ENCODE results near the gene LPA. TPM values are rescaled to one million over a fixed set of nuclear protein-coding genes. Genes with fewer than 3 reads are reported as not detected.

Gene LPA
- total and polyA plus RNA-seq, 2 of the 8 experiments (the other 6 are each of a cell fraction or from before 2014, with no cell fraction given) = 0.39 TPM; not detected in 1

- Histone ChIP-seq H3K36me3 (ENCODE audit: control insufficient read depth in 2 of 4, insufficient read depth in 4 of 4, low read length in 3 of 4) (no peaks in the 10 kb centered on the region), H4K20me1 (replicated peaks in 1 of 2; ENCODE audit: control insufficient read depth in 1 of 2, insufficient read depth in 2 of 2, low read length in 2 of 2) (no peaks in the 10 kb centered on the region), H3K4me2 (ENCODE audit: insufficient read depth in 1 of 2, low read depth in 2 of 2, low read length in 2 of 2) (no peak overlapping the region), H2BK5ac (ENCODE audit: low read depth, low read length) (no peak overlapping the region), H3K27ac (ENCODE audit: low read depth, low read length) (no peak overlapping the region), H3K79me1 (ENCODE audit: low read depth, low read length) (no peaks in the 10 kb centered on the region), H3K79me2 (ENCODE audit: control insufficient read depth in 1 of 2, insufficient read depth in 2 of 2, low read length in 2 of 2) (no peaks in the 10 kb centered on the region), H2AK5ac (ENCODE audit: low read depth, low read length) (no peak overlapping the region), H2BK12ac (ENCODE audit: low read depth, low read length) (no peak overlapping the region), H3K18ac (ENCODE audit: extremely low read depth, low read length) (no peak overlapping the region), H3K9ac (replicated peaks in 1 of 4; ENCODE audit: extremely low read depth in 1 of 4, low read depth in 3 of 4, low read length in 3 of 4) (no peak overlapping the region), H3K27me3 (replicated peaks in 1 of 4; ENCODE audit: control insufficient read depth in 3 of 4, extremely low read depth in 1 of 4, insufficient read depth in 3 of 4, low read length in 3 of 4) (no peaks in the 10 kb centered on the region), H3K14ac (ENCODE audit: insufficient read length) (no peak overlapping the region), H2BK15ac (ENCODE audit: low read length) (no peak overlapping the region), H2AFZ (ENCODE audit: low read length) (no peak overlapping the region), H3K23me2 (ENCODE audit: low read depth, low read length) (no peaks in the 10 kb centered on the region), H2BK20ac (ENCODE audit: low read length) (no peak overlapping the region), H3K4ac (replicated peaks; ENCODE audit: insufficient read length, low read depth, low read length) (no peak overlapping the region), H4K8ac (ENCODE audit: extremely low read depth, insufficient read depth, low read length) (no peak overlapping the region), H2BK120ac (replicated peaks; ENCODE audit: low read depth, low read length) (no peak overlapping the region), H3K56ac (replicated peaks; ENCODE audit: insufficient read length, low read depth, low read length) (no peak overlapping the region), H4K5ac (ENCODE audit: insufficient read length, low read depth, low read length) (no peak overlapping the region), H4K91ac (replicated peaks; ENCODE audit: insufficient read length, low read length) (no peak overlapping the region), H3K9me3 (ENCODE audit: insufficient read depth in 2 of 2, low read depth in 1 of 2, low read length in 1 of 2) (no peaks in the 10 kb centered on the region), H3K4me1 (replicated peaks in 1 of 4; ENCODE audit: control insufficient read depth in 3 of 4, insufficient read depth in 4 of 4, low read length in 3 of 4) (no peaks in the 10 kb centered on the region), H3K23ac (ENCODE audit: insufficient read length) (no peak overlapping the region), H3K4me3 (ENCODE audit: extremely low read depth in 1 of 4, insufficient read depth in 2 of 4, low read depth in 3 of 4, low read length in 4 of 4) (no peak overlapping the region)
- no peak for FAIRE-seq
- POLR2A ChIA-PET (ENCODE audit: partially characterized antibody) = no interaction called here
- no peak for DNase-seq (ENCODE audit: low read depth in 1 of 2, low spot score in 2 of 2)
- CTCF ChIA-PET (ENCODE audit: partially characterized antibody) = interaction anchor here (1.4 to 5.7 kb wide), 3 partner anchors 9 to 24 kb away, joined by 4 to 28 read pairs (median 8); no protein-coding TSS in a partner anchor
- TF ChIP-seq PHF8 (conservative IDR thresholded peaks at IDR 0.05; ENCODE audit: low read depth, low read length) (no peak), HDAC6 (IDR thresholded peaks at IDR 0.05; ENCODE audit: low read depth, low read length) (no peak), SP1 (IDR thresholded peaks at IDR 0.05; ENCODE audit: low read depth, low read length) (no peak), CBX5 (IDR thresholded peaks at IDR 0.05; ENCODE audit: low read depth, low read length) (no peak), SIRT6 (IDR thresholded peaks at IDR 0.05; ENCODE audit: low read length) (no peak), RXRA (IDR thresholded peaks at IDR 0.05; ENCODE audit: insufficient read depth, low read depth, low read length) (no peak), JUN (IDR thresholded peaks at IDR 0.05; ENCODE audit: low read depth, low read length) (no peak), CTBP2 (IDR thresholded peaks at IDR 0.05; ENCODE audit: borderline replicate concordance, insufficient read depth, insufficient read length, low read length) (no peak), KDM1A (IDR thresholded peaks at IDR 0.05; ENCODE audit: borderline replicate concordance, low read length) (no peak), CHD2 (IDR thresholded peaks at IDR 0.05; ENCODE audit: low read length) (no peak), CHD1 (IDR thresholded peaks at IDR 0.05; ENCODE audit: low read depth, low read length) (no peak), HDAC2 (IDR thresholded peaks at IDR 0.05; ENCODE audit: borderline replicate concordance in 1 of 2, low read depth in 2 of 2, low read length in 2 of 2) (no peak), EZH2 (IDR thresholded peaks at IDR 0.05; ENCODE audit: low read depth, low read length, severe bottlenecking) (no peak), RBBP5 (IDR thresholded peaks at IDR 0.05; ENCODE audit: borderline replicate concordance, low read depth, low read length) (no peak), POU5F1 (IDR thresholded peaks at IDR 0.05; ENCODE audit: low read depth, low read length) (no peak)
- WGBS, 2 experiments (ENCODE audit: extremely low coverage in 1 of 2, insufficient coverage in 1 of 2, insufficient read length in 1 of 2, insufficient replicate concordance in 2 of 2, low coverage in 1 of 2, low lambda C conversion rate in 2 of 2, missing lambda C conversion rate in 1 of 2) = 88% methylated on average over 2 of the region's 2 CpGs; no CpG with 5 or more reads in 1 of the 2 experiments
Measured at GRCh38 chr6:160510199-160510598, 153.9 kb downstream of the LPA start.
